Ishikawa (cell line): Measurements from ENCODE around the gene KBTBD13.
A peak's percentile ranks its signal among the peaks of the same experiment; 100 is the strongest.

Source experiments
- CEBPB ChIP-seq: IDR thresholded peaks from 2 replicates; pipeline ENCODE4 v1.6.1; 2012
- CREB1 ChIP-seq: IDR thresholded peaks from 2 replicates; pipeline ENCODE4 v1.6.1; 2012; ENCODE audit warnings: low read depth
- EGR1 ChIP-seq: IDR thresholded peaks from 2 replicates; pipeline ENCODE4 v1.6.1; 2012
- EP300 ChIP-seq: IDR thresholded peaks from 2 replicates; pipeline ENCODE4 v1.6.1; 2012; ENCODE audit warnings: borderline replicate concordance
- FOXM1 ChIP-seq: IDR thresholded peaks from 2 replicates; pipeline ENCODE4 v1.6.1; 2012; ENCODE audit warnings: low read depth, borderline replicate concordance
- MAX ChIP-seq: IDR thresholded peaks from 2 replicates; pipeline ENCODE4 v1.6.1; 2012
- NFIC ChIP-seq: IDR thresholded peaks from 2 replicates; pipeline ENCODE4 v1.6.1; 2012
- RAD21 ChIP-seq: IDR thresholded peaks from 2 replicates; pipeline ENCODE4 v1.6.1; 2012; ENCODE audit warnings: low read depth
- REST ChIP-seq: IDR thresholded peaks from 2 replicates; pipeline ENCODE4 v1.6.1; 2012; ENCODE audit warnings: low read depth, mild to moderate bottlenecking
- TAF1 ChIP-seq: IDR thresholded peaks from 2 replicates; pipeline ENCODE4 v1.6.1; 2012; ENCODE audit warnings: low read depth, mild to moderate bottlenecking
- TCF12 ChIP-seq: IDR thresholded peaks from 2 replicates; pipeline ENCODE4 v1.6.1; 2012; ENCODE audit warnings: low read depth
- TEAD4 ChIP-seq: IDR thresholded peaks from 2 replicates; pipeline ENCODE4 v1.6.1; 2012
- USF1 ChIP-seq: IDR thresholded peaks from 2 replicates; pipeline ENCODE4 v1.6.1; 2012
- YY1 ChIP-seq: IDR thresholded peaks from 2 replicates; pipeline ENCODE4 v1.6.1; 2012; ENCODE audit warnings: low read depth
- ZBTB7A ChIP-seq: IDR thresholded peaks from 2 replicates; pipeline ENCODE4 v1.6.1; 2012; ENCODE audit warnings: low read depth

The KBTBD13 gene

GRCh38 chr15:65085207-65085753 lies 8.7 kb downstream of the KBTBD13 start:
- TF ChIP-seq YY1 (no peak), RAD21 (no peak), ZBTB7A (no peak), EP300 (no peak), MAX (no peak), CEBPB (no peak), TAF1 (no peak), REST (no peak), USF1 (no peak), CREB1 (no peak), EGR1 (no peak), TEAD4 (no peak), TCF12 (no peak), NFIC (no peak), FOXM1 (no peak)

- TF ChIP-seq TEAD4, result no peak
- TF ChIP-seq RAD21, result peak; percentile 73
- no peak for TF ChIP-seq CEBPB
Observed at GRCh38 chr15:65085990-65086679, 9.6 kb downstream of the KBTBD13 start.

- TF ChIP-seq NFIC, result no peak
- no peak for TF ChIP-seq TEAD4
Observed at GRCh38 chr15:65086680-65087111, 10.2 kb downstream of the KBTBD13 start.

- TF ChIP-seq RAD21 (no peak), FOXM1 (no peak), USF1 (no peak), TCF12 (0 out of 2 replicates have a peak, but pooled peaks have one; percentile 14), EP300 (no peak), TAF1 (no peak), CREB1 (no peak), CEBPB (no peak), NFIC (peak; percentile 38; the same call in 1 of the 2 replicates), ZBTB7A (no peak)
Observed at GRCh38 chr15:65087411-65087810, 10.9 kb downstream of the KBTBD13 start.

- TF ChIP-seq TCF12, result no peak
Observed at GRCh38 chr15:65087873-65088642, 11.5 kb downstream of the KBTBD13 start.

GRCh38 chr15:65088643-65089021 lies 12.1 kb downstream of the KBTBD13 start:
- TF ChIP-seq NFIC, result no peak
- TF ChIP-seq REST, result no peak
- TF ChIP-seq EP300, result no peak
- TF ChIP-seq CEBPB, result no peak
- TF ChIP-seq FOXM1, result no peak
- TF ChIP-seq USF1, result no peak
- TF ChIP-seq YY1, result no peak
- TF ChIP-seq TEAD4, result no peak
- no peak for TF ChIP-seq RAD21
- TF ChIP-seq TCF12, result no peak
- no peak for TF ChIP-seq ZBTB7A
- no peak for TF ChIP-seq MAX
- TF ChIP-seq TAF1, result no peak
- no peak for TF ChIP-seq CREB1
- TF ChIP-seq EGR1, result no peak
